GM18520 (cell line): Measurements from ENCODE around the gene PNPO.

Experiments
- ATAC-seq: cut with Tn5 transposase; IDR thresholded peaks from one replicate; pipeline ENCODE4 v1.9.1; 2021; ENCODE audit not compliant: unreplicated experiment

Gene PNPO

GRCh38 chr17:47941246-47942095 lies at the start of gene PNPO:
TSS of gene PNPO (plus strand) at chr17:47941571. CDS start at chr17:47941676, 105 bp downstream.
- ATAC-seq, result peak; percentile 95

GRCh38 chr17:47894498-47895346 lies 46.6 kb upstream of the PNPO start:
- no peak for ATAC-seq

GRCh38 chr17:47895347-47895855 lies 46.0 kb upstream of the PNPO start:
- ATAC-seq, result no peak

DNA sequence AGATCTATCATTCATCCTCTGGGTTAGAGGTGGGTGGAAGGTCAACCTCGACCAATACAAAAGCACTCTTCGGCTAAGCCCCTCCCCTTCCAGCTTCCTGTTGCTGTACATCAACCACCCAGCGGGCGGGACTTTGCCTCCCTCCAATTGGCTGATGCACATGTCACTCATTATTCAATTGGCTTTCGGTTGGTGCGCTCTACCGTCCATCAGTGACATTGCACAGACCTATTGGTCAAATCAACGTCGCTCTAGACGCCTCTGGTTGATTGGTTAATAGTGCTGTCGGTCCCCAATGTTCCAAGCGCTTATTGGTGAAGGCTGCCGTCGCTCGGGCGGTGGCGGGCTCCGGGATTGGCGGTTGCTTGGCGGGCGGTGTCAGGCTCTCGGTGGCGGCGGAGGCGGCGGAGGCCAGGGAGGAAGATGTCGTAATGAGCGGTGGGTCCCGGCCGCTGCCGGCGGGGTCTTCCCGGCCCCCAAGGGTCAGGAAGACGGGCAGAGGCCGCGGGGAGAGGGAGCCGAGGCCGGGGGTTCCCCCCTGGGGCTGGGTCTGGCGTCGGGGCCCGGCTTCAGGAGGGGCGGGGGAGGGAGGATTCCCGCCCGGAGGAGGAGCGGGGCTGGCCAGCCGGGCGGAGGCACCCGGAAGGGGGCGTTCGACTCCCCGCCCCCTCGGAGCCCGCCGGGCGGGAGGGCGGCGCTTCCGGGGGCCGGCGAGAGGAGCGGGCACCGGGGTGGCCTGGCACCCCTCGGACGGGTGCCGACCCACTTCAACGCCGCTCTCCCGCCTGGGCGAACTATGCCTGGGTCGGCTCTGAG lies 45.3 kb upstream of the PNPO start, which contains the start of gene SP2:
Gene SP2 (plus strand): TSS at position 381 of the 816 bp plus-strand sequence. CDS start 51 bp downstream, at position 432.
- peak; percentile 87 for ATAC-seq

DNA sequence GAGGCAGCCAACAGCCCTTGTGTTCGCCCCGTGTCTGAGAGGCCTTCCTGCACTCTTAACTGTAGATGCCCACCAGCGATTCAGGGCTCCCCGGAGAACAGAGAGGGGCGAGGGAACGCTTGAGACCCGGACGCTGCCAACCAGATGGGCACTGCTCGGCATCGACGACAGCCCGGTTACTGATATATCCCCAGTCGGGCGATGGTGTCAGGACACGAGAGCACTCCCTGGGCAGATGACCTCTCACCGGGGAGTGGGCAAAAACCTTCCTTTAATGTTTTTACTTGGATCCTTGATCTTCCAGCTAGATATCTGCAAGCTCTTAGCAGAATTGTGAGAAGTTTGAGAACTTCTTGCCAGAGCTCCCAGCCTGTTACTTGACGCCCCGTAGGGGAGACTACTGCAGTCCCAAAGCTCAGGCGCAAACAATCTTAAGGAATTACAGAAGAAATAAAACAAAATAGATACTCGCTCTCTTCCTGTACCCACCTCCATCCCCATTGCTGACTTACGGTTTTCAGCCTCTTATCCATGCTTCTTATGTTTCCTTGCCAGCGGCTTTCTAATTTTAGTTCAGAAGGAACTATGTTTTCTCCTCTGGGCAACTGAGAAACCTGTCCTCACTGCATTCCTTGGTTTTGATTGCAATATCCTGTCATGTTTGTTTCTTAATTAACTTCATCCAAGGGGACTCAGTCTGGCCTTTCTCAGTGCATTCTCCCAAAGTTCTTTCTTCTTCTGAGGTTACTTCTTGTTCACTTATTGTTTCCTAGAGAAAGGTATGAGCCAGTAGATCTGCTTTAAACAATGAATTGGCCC lies 44.5 kb upstream of the PNPO start:
- no peak for ATAC-seq

GRCh38 chr17:47897561-47897960 lies 43.8 kb upstream of the PNPO start:
- ATAC-seq, result no peak

GRCh38 chr17:47898241-47898640 lies 43.1 kb upstream of the PNPO start:
- ATAC-seq, result no peak

DNA sequence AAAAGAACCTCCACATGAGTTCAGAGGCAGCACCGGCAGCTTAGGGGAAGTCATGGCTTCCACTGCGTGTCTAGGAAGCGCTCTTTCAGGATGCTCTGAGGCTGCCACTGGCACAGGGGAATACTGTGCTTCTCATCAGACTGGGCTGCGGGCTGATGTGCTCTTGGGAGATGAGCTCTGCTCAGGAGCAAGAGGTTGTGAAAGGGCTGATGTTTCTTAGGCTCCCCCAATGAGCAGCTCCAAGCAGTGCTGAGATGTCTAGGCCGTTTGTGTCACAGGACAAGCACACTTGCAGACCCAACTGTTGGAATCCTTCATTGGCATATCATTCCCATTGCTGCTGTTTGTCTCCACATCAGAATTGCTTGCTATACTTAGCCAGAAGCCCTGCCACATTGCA lies 41.7 kb upstream of the PNPO start:
- ATAC-seq, result no peak

DNA sequence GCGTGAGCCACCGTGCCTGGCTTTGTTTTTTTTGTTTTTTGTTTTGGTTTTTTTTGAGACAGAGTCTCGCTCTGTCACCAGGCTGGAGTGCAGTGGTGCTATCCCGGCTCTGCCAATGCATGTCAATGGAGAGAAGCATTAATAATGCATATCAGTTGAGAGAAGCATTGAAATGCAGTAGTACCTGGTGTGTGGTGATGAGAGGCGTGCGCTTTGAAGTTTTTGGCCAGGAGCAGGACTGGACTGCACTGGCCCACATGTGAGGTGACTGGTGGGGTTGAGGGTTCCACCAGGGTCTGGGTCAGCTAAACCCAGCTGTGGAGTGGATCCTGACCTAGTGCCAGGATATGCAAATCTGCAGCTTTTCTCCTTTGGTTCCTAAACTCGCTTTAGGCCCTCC lies 39.9 kb upstream of the PNPO start:
- no peak for ATAC-seq

- ATAC-seq, result no peak
These were observed 39.2 kb upstream of the PNPO start for GRCh38 chr17:47902039-47902744.

- ATAC-seq, result no peak
These were observed 36.1 kb upstream of the PNPO start for GRCh38 chr17:47905221-47905733.

GRCh38 chr17:47906443-47906842 lies 34.9 kb upstream of the PNPO start:
- ATAC-seq, result no peak

- no peak for ATAC-seq
These were observed 33.3 kb upstream of the PNPO start for GRCh38 chr17:47907932-47908562.

GRCh38 chr17:47913050-47913449 lies 28.3 kb upstream of the PNPO start:
- ATAC-seq, result no peak

DNA sequence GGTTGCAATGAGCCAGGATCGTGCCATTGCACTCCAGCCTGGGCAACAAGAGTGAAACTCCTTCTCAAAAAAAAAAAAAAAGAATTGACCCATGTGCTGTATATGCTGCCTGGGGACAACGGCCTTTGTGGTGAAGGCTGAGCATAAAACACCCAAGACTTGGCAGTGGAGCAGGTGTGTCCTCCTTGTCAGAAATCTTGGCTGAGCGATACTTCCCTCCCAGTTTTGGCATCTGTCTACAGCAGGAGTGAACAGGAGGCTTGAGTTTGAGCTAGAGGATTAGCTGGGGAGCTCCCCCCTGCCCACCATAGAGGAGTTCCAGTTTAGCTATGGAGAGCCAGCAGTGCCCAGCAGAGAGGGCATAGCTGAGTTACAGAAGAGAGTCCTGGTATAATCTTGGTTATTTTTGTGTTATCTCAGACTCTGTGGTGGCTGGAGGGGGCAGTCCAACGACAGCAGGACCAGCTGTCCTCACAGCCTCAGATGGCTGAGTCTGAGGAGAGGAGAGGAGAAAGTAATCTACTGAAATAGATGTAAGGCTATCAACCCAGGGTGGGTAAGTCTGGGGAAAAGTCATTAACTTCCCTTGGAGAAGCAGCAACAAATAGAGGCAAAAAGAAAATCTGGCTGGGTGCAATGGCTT lies 26.9 kb upstream of the PNPO start:
- ATAC-seq, result no peak

DNA sequence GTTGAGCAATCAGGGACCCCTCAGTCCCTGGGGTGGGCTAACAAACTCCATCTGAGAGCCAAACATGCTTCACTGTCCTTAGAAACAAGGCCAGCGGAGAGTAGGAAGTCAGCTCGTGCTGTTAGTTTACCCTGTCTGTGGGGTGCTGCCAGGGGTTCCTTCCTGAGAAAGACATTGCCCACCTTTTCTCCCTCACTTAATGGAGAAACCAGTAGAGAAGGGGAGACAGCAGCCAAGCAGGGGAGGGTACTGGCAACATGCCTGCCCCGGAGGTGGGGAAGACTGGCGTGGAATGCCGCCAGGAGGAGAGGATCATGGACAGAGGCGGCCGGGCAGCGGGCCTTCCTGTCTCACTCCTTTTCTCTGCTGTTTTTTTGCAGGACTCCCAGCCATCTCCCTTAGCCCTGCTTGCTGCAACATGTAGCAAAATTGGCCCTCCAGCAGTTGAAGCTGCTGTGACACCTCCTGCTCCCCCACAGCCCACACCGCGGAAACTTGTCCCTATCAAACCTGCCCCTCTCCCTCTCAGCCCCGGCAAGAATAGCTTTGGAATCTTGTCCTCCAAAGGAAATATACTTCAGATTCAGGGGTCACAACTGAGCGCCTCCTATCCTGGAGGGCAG lies 25.5 kb upstream of the PNPO start:
- ATAC-seq, result no peak

DNA sequence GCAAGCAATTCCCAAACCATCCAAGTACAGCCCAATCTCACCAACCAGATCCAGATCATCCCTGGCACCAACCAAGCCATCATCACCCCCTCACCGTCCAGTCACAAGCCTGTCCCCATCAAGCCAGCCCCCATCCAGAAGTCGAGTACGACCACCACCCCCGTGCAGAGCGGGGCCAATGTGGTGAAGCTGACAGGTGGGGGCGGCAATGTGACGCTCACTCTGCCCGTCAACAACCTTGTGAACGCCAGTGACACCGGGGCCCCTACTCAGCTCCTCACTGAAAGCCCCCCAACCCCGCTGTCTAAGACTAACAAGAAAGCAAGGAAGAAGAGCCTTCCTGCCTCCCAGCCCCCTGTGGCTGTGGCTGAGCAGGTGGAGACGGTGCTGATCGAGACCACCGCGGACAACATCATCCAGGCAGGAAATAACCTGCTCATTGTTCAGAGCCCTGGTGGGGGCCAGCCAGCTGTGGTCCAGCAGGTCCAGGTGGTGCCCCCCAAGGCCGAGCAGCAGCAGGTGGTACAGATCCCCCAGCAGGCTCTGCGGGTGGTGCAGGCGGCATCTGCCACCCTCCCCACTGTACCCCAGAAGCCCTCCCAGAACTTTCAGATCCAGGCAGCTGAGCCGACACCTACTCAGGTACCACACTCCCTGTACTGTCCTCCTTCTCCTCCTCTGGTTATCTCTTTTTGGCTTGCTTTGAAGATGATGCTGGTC lies 24.7 kb upstream of the PNPO start:
- no peak for ATAC-seq
